Gastrocnemius medialis (tissue), 4 donors: ENCODE results near the gene MAP2K5.
A peak's percentile ranks its signal among the peaks of the same experiment; 100 is the strongest.

Experiments
- CTCF ChIP-seq, 5 experiments: fragments of 450-650 bp in 3 of 5; fragments of 200-600 bp in 2 of 5; sonication (generic) in 2 of 5; IDR thresholded peaks in 4 of 5; conservative IDR thresholded peaks in 1 of 5; 1 replicate in 4 of 5; 2 replicates in 1 of 5; pipeline ENCODE4 v1.5.1; 2016 to 2019; ENCODE audit warnings: antibody characterized with exemption in 5 of 5, mild to moderate bottlenecking in 3 of 5, moderate library complexity in 3 of 5
- POLR2A ChIP-seq, 2 donors: fragments of 450-650 bp; IDR thresholded peaks; one replicate each; pipeline ENCODE4 v1.6.1; 2017; ENCODE audit warnings: antibody characterized with exemption in 2 of 2, mild to moderate bottlenecking in 2 of 2, moderate library complexity in 2 of 2

- TF ChIP-seq CTCF (IDR thresholded peaks at IDR 0.05 in 4 of 5, conservative IDR thresholded peaks at IDR 0.05 in 1 of 5): no peak
- peak in 1 of 2 donors; percentile 6 for TF ChIP-seq POLR2A (IDR thresholded peaks at IDR 0.05)
These were observed 20.5 kb upstream of the MAP2K5 start for GRCh38 chr15:67521783-67522568.
